ENCODE results near the gene FRG2B. TPM values are rescaled to one million over a fixed set of nuclear protein-coding genes. Genes with fewer than 3 reads are reported as not detected.
A peak's percentile ranks its signal among the peaks of the same experiment; 100 is the strongest.
"Not testable (repeated sequence)": the region's sequence is repeated elsewhere in the genome, so short reads cannot be mapped to it uniquely, and the experiment has no call there.

FRG2B gene
- polyA plus RNA-seq, 3 donors, result not detected

DNA sequence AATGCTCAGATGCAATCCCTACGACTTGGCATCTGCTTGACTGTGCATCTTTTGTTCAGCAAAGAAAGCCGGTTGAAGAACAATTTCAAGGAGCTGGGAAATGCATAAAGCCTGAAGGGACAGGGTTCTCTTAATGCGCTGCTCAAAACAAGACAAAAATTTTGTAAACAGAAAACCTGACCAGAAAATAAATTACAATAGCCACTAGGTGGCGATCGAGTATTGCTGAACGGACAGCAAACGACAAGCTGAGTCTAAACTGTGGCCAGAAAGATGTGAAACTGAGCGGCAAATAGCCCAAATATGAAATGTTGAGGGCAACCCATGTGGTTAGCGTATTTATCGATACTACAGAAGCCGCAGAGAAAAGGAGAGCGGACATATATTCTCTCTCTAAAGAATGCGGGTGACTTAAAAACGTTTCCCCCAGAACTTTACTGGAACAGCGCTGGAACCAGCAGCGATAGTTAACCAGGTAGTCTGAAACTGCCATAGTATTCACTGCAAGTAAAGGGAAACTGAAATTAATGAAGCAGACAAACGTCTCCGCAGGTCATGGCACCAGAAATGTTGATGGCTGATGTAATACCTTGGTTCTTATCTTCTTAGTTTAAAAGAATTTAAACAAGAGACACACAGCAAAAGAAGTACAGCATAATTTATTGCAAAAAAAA lies 20.6 kb upstream of the FRG2B start:
- H3K27me3 Mint-ChIP-seq (ENCODE audit: low read depth in 3 of 3); H3K79me2 ChIP-seq (ENCODE audit: insufficient read depth, low read length); H3K36me3 ChIP-seq (replicated peaks in 1 of 2; ENCODE audit: control insufficient read depth in 1 of 2, insufficient read depth in 2 of 2, low read length in 2 of 2); H3K27me3 ChIP-seq (ENCODE audit: control insufficient read depth in 2 of 2, insufficient read depth in 2 of 2, low read length in 2 of 2); H3K36me3 Mint-ChIP-seq; H3K9me3 ChIP-seq (replicated peaks in 1 of 2; ENCODE audit: control insufficient read depth in 1 of 2, insufficient read depth in 1 of 2, low read length in 2 of 2); H3K27ac ChIP-seq (ENCODE audit: low read depth in 1 of 2, low read length in 2 of 2); H3K4me3 ChIP-seq (replicated peaks in 1 of 3; ENCODE audit: low read depth in 2 of 3, low read length in 3 of 3); H3K9ac ChIP-seq (ENCODE audit: insufficient read depth, low read length, poor library complexity, severe bottlenecking); H3K4me1 Mint-ChIP-seq; H3K27ac Mint-ChIP-seq; intact Hi-C loops (cut with micrococcal nuclease); H2AFZ ChIP-seq (ENCODE audit: insufficient read depth, low read depth, low read length, poor library complexity, severe bottlenecking); DNase-seq; H3K4me1 ChIP-seq (ENCODE audit: control insufficient read depth in 1 of 2, insufficient read depth in 2 of 2, low read length in 2 of 2); H3K4me2 ChIP-seq (replicated peaks; ENCODE audit: extremely low read depth, low read length, poor library complexity, severe bottlenecking); H3K4me3 Mint-ChIP-seq; H3K9me3 Mint-ChIP-seq; H4K20me1 ChIP-seq (ENCODE audit: insufficient read depth, low read length): not testable (repeated sequence)
- peak; percentile 49 for TF ChIP-seq CTCF (IDR thresholded peaks at IDR 0.05)
- 0% methylated on average over 1 of the region's 18 CpGs for WGBS (ENCODE audit: insufficient coverage)

- H3K36me3 ChIP-seq (replicated peaks in 1 of 2; ENCODE audit: control insufficient read depth in 1 of 2, insufficient read depth in 2 of 2, low read length in 2 of 2); H3K4me2 ChIP-seq (replicated peaks; ENCODE audit: extremely low read depth, low read length, poor library complexity, severe bottlenecking); H3K9me3 Mint-ChIP-seq; intact Hi-C loops (cut with micrococcal nuclease); DNase-seq; H3K9ac ChIP-seq (ENCODE audit: insufficient read depth, low read length, poor library complexity, severe bottlenecking); H4K20me1 ChIP-seq (ENCODE audit: insufficient read depth, low read length); H2AFZ ChIP-seq (ENCODE audit: insufficient read depth, low read depth, low read length, poor library complexity, severe bottlenecking); H3K4me3 ChIP-seq (replicated peaks in 1 of 3; ENCODE audit: low read depth in 2 of 3, low read length in 3 of 3); H3K4me1 Mint-ChIP-seq; H3K27ac ChIP-seq (ENCODE audit: low read depth in 1 of 2, low read length in 2 of 2); H3K9me3 ChIP-seq (replicated peaks in 1 of 2; ENCODE audit: control insufficient read depth in 1 of 2, insufficient read depth in 1 of 2, low read length in 2 of 2); H3K79me2 ChIP-seq (ENCODE audit: insufficient read depth, low read length); H3K27me3 ChIP-seq (ENCODE audit: control insufficient read depth in 2 of 2, insufficient read depth in 2 of 2, low read length in 2 of 2); H3K27ac Mint-ChIP-seq; H3K4me1 ChIP-seq (ENCODE audit: control insufficient read depth in 1 of 2, insufficient read depth in 2 of 2, low read length in 2 of 2); H3K36me3 Mint-ChIP-seq: not testable (repeated sequence)
- 16% methylated on average over 5 of the region's 30 CpGs for WGBS (ENCODE audit: insufficient coverage)
- Mint-ChIP-seq H3K4me3 (peak overlapping the region in 1 of 2 donors; percentile 30), H3K27me3 (ENCODE audit: low read depth in 3 of 3) (peaks cover 7 to 12% (median 11%) of the 10 kb centered on the region in 3 donors)
These were observed 11.2 kb upstream of the FRG2B start for GRCh38 chr10:133637846-133638235.

DNA sequence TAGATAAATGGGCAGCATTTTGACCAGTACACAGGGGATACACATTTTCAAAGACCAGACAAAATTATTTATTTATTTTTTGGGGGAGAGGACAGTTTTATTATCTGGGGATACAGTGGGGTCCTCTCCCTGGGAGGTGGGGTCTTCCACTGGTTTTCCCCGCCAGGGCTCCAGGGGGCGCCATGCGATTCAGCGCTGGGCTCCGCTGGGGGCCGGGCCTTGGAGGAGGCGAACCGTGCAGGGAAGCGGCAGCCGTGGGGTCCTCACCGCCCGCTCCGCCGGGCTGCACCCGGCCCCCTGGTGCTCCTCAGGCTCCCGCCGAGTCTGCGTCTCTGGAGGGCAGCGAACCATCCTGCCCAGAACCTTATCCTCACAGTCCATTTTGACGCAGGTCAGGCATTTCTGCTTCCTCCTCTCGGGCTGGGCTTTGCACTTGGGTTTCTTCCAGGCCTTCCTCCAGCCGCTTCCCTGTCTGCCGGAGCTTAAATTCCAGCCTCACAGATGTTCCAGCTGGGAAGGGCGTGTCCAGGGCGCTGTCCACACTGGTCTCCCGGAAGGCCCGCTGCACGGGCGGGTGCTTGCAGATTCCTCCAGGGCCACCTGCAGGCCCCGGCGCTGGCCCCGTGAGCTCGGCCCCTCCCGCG lies 10.7 kb upstream of the FRG2B start:
- H3K9ac ChIP-seq (ENCODE audit: insufficient read depth, low read length, poor library complexity, severe bottlenecking); H3K4me1 ChIP-seq (ENCODE audit: control insufficient read depth in 1 of 2, insufficient read depth in 2 of 2, low read length in 2 of 2); H3K4me3 ChIP-seq (replicated peaks in 1 of 3; ENCODE audit: low read depth in 2 of 3, low read length in 3 of 3); H3K79me2 ChIP-seq (ENCODE audit: insufficient read depth, low read length); H3K4me2 ChIP-seq (replicated peaks; ENCODE audit: extremely low read depth, low read length, poor library complexity, severe bottlenecking); H4K20me1 ChIP-seq (ENCODE audit: insufficient read depth, low read length); H3K9me3 Mint-ChIP-seq; H3K27ac ChIP-seq (ENCODE audit: low read depth in 1 of 2, low read length in 2 of 2); H3K9me3 ChIP-seq (replicated peaks in 1 of 2; ENCODE audit: control insufficient read depth in 1 of 2, insufficient read depth in 1 of 2, low read length in 2 of 2); intact Hi-C loops (cut with micrococcal nuclease); H3K36me3 Mint-ChIP-seq; H2AFZ ChIP-seq (ENCODE audit: insufficient read depth, low read depth, low read length, poor library complexity, severe bottlenecking); H3K27ac Mint-ChIP-seq; H3K27me3 ChIP-seq (ENCODE audit: control insufficient read depth in 2 of 2, insufficient read depth in 2 of 2, low read length in 2 of 2); H3K4me1 Mint-ChIP-seq; H3K36me3 ChIP-seq (replicated peaks in 1 of 2; ENCODE audit: control insufficient read depth in 1 of 2, insufficient read depth in 2 of 2, low read length in 2 of 2); DNase-seq: not testable (repeated sequence)
- WGBS (ENCODE audit: insufficient coverage), result no CpG with 5 or more reads among the region's 35 CpGs
- peak overlapping the region in 1 of 2 donors; percentile 47 for H3K4me3 Mint-ChIP-seq
- H3K27me3 Mint-ChIP-seq (ENCODE audit: low read depth in 3 of 3), result peaks cover 7 to 14% (median 11%) of the 10 kb centered on the region in 3 donors

DNA sequence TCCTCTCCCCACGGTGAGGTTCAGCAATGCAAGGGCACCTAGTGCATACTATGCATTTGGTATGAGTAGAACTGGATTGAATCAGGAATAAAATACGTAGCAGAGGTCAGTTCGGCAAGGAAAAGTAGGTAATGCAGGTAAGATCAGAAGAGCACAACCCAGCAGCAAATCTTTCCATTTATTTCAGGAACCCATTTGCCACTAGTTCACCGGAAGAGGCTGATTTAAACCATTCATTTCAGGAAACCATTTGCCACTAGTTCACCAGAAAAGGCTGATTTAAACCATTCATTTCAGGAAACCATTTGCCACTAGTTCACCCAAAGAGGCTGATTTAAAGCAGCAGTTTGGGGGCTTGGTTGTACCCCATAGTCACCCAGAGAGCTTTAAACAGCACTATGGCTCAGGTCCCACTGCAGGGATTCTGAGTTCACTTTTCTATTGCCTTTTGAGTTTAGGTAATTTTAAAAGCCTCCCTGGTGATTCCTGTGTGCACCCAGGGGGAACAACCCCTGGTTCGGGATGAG lies 4.2 kb upstream of the FRG2B start:
- intact Hi-C loops (cut with micrococcal nuclease); H3K9ac ChIP-seq (ENCODE audit: insufficient read depth, low read length, poor library complexity, severe bottlenecking); H3K79me2 ChIP-seq (ENCODE audit: insufficient read depth, low read length); H3K4me3 ChIP-seq (replicated peaks in 1 of 3; ENCODE audit: low read depth in 2 of 3, low read length in 3 of 3); H4K20me1 ChIP-seq (ENCODE audit: insufficient read depth, low read length); H3K27ac Mint-ChIP-seq; H3K9me3 ChIP-seq (replicated peaks in 1 of 2; ENCODE audit: control insufficient read depth in 1 of 2, insufficient read depth in 1 of 2, low read length in 2 of 2); H3K27ac ChIP-seq (ENCODE audit: low read depth in 1 of 2, low read length in 2 of 2); H2AFZ ChIP-seq (ENCODE audit: insufficient read depth, low read depth, low read length, poor library complexity, severe bottlenecking); H3K4me1 ChIP-seq (ENCODE audit: control insufficient read depth in 1 of 2, insufficient read depth in 2 of 2, low read length in 2 of 2); H3K4me1 Mint-ChIP-seq; H3K4me2 ChIP-seq (replicated peaks; ENCODE audit: extremely low read depth, low read length, poor library complexity, severe bottlenecking); H3K4me3 Mint-ChIP-seq; H3K9me3 Mint-ChIP-seq; H3K27me3 ChIP-seq (ENCODE audit: control insufficient read depth in 2 of 2, insufficient read depth in 2 of 2, low read length in 2 of 2); H3K36me3 ChIP-seq (replicated peaks in 1 of 2; ENCODE audit: control insufficient read depth in 1 of 2, insufficient read depth in 2 of 2, low read length in 2 of 2); DNase-seq; H3K36me3 Mint-ChIP-seq: not testable (repeated sequence)
- peaks cover 5 to 14% (median 7%) of the 10 kb centered on the region in 3 donors for H3K27me3 Mint-ChIP-seq (ENCODE audit: low read depth in 3 of 3)
- WGBS (ENCODE audit: insufficient coverage), result no CpG with 5 or more reads among the region's 5 CpGs
